HG03469 (cell line): ENCODE data around the gene H6PD.

Experiments
- ATAC-seq: cut with Tn5 transposase; IDR thresholded peaks from one replicate; pipeline ENCODE4 v1.9.1; 2021; ENCODE audit warnings: mild to moderate bottlenecking, moderate library complexity, moderate number of reproducible peaks; ENCODE audit not compliant: unreplicated experiment

Gene H6PD

GRCh38 chr1:9204156-9204720 lies 30.3 kb upstream of the H6PD start:
- no peak for ATAC-seq

GRCh38 chr1:9207086-9207485 lies 27.5 kb upstream of the H6PD start:
- ATAC-seq, result no peak

- ATAC-seq, result no peak
These were observed 26.9 kb upstream of the H6PD start for GRCh38 chr1:9207715-9208114.

- no peak for ATAC-seq
These were observed 23.2 kb upstream of the H6PD start for GRCh38 chr1:9211291-9211811.

- no peak for ATAC-seq
These were observed 21.8 kb upstream of the H6PD start for GRCh38 chr1:9212735-9213134.

- ATAC-seq, result no peak
These were observed 20.6 kb upstream of the H6PD start for GRCh38 chr1:9213956-9214355.

- ATAC-seq, result no peak
These were observed 15.7 kb upstream of the H6PD start for GRCh38 chr1:9218917-9219316.

- ATAC-seq, result no peak
These were observed 11.5 kb upstream of the H6PD start for GRCh38 chr1:9222846-9223625.

GRCh38 chr1:9224664-9225410 lies 9.7 kb upstream of the H6PD start:
- no peak for ATAC-seq

GRCh38 chr1:9225411-9225785 lies 9.2 kb upstream of the H6PD start:
- no peak for ATAC-seq

GRCh38 chr1:9228609-9229008 lies 6.0 kb upstream of the H6PD start:
- ATAC-seq, result no peak

GRCh38 chr1:9229549-9229948 lies 5.0 kb upstream of the H6PD start:
- no peak for ATAC-seq

- ATAC-seq, result no peak
These were observed 3.6 kb upstream of the H6PD start for GRCh38 chr1:9230869-9231533.

- no peak for ATAC-seq
These were observed 2.8 kb upstream of the H6PD start for GRCh38 chr1:9231648-9232332.

GRCh38 chr1:9233241-9233941 lies 1.2 kb upstream of the H6PD start:
- no peak for ATAC-seq

- no peak for ATAC-seq
These were observed 692 bp upstream of the H6PD start for GRCh38 chr1:9233942-9234222.

GRCh38 chr1:9235096-9235459 lies 504 bp downstream of the H6PD start:
- peak; percentile 24 for ATAC-seq

GRCh38 chr1:9235560-9235959 lies 986 bp downstream of the H6PD start:
- ATAC-seq, result no peak

GRCh38 chr1:9238134-9238533 lies 3.6 kb downstream of the H6PD start:
- no peak for ATAC-seq

GRCh38 chr1:9238550-9238949 lies 4.0 kb downstream of the H6PD start:
- no peak for ATAC-seq
